Activated T-helper 1 cell treated with Interleukin-2 at 50 U/mL for 16 hours (primary cell): ENCODE data around the gene NSMF.
A peak's percentile ranks its signal among the peaks of the same experiment; 100 is the strongest.
"Not testable (repeated sequence)": the region's sequence is repeated elsewhere in the genome, so short reads cannot be mapped to it uniquely, and the experiment has no call there.

ENCODE experiments used
- DNase-seq: peaks from one replicate; pipeline ENCODE4 v3.0.0-alpha.2; 2020; ENCODE audit warnings: low read depth

Gene NSMF

GRCh38 chr9:137412431-137412830 lies 46.7 kb downstream of the NSMF start:
- no peak for DNase-seq

GRCh38 chr9:137411645-137412380 lies 47.3 kb downstream of the NSMF start:
- peak; percentile 18 for DNase-seq

GRCh38 chr9:137411260-137411644 lies 47.9 kb downstream of the NSMF start:
- DNase-seq: no peak

GRCh38 chr9:137410891-137411249 lies 48.3 kb downstream of the NSMF start:
- no peak for DNase-seq

GRCh38 chr9:137410236-137410890 lies 48.8 kb downstream of the NSMF start:
- not testable (repeated sequence) for DNase-seq

GRCh38 chr9:137409515-137409914 lies 49.6 kb downstream of the NSMF start:
- no peak for DNase-seq

- no peak for DNase-seq
Measured at GRCh38 chr9:137408651-137409405, 50.3 kb downstream of the NSMF start.

GRCh38 chr9:137407590-137408300 lies 51.4 kb downstream of the NSMF start:
- DNase-seq: no peak

- DNase-seq: peak; percentile 54
Measured at GRCh38 chr9:137406876-137407589, 52.1 kb downstream of the NSMF start.

GRCh38 chr9:137406085-137406760 lies 52.9 kb downstream of the NSMF start:
- no peak for DNase-seq

- no peak for DNase-seq
Measured at GRCh38 chr9:137405677-137406081, 53.5 kb downstream of the NSMF start.

GRCh38 chr9:137404961-137405567 lies 54.1 kb downstream of the NSMF start:
- DNase-seq: no peak

- DNase-seq: no peak
Measured at GRCh38 chr9:137403269-137403668, 55.9 kb downstream of the NSMF start.

- no peak for DNase-seq
Measured at GRCh38 chr9:137402746-137403145, 56.4 kb downstream of the NSMF start.

- no peak for DNase-seq
Measured at GRCh38 chr9:137398561-137399468, 60.3 kb downstream of the NSMF start.

- no peak for DNase-seq
Measured at GRCh38 chr9:137397675-137398423, 61.3 kb downstream of the NSMF start.
